Stomach smooth muscle (tissue), 2 donors: ENCODE data around the gene CTTNBP2.
A peak's percentile ranks its signal among the peaks of the same experiment; 100 is the strongest.

Experiments
- H3K27ac ChIP-seq: one replicate; pipeline ENCODE4 v1.7.0; 2013; ENCODE audit warnings: mild to moderate bottlenecking, low read length, inconsistent platforms
- H3K27me3 ChIP-seq, 2 donors: one replicate each; pipeline ENCODE4 v1.7.0; 2013; ENCODE audit warnings: low read length in 2 of 2; ENCODE audit not compliant: insufficient read depth in 2 of 2, control insufficient read depth in 1 of 2
- H3K36me3 ChIP-seq, 2 donors: one replicate each; pipeline ENCODE4 v1.7.0; 2013; ENCODE audit warnings: low read length in 2 of 2; ENCODE audit not compliant: control insufficient read depth in 2 of 2, insufficient read depth in 2 of 2
- H3K4me1 ChIP-seq: one replicate; pipeline ENCODE4 v1.7.0; 2013; ENCODE audit warnings: low read length; ENCODE audit not compliant: control insufficient read depth, insufficient read depth
- H3K4me3 ChIP-seq, 2 donors: one replicate each; pipeline ENCODE4 v1.7.0; 2013; ENCODE audit warnings: low read length in 2 of 2
- H3K9ac ChIP-seq, 2 donors: one replicate each; pipeline ENCODE4 v1.7.0; 2013; ENCODE audit warnings: low read length in 2 of 2, mild to moderate bottlenecking in 1 of 2
- H3K9me3 ChIP-seq, 2 donors: one replicate each; pipeline ENCODE4 v1.7.0; 2013; ENCODE audit warnings: low read length in 2 of 2; ENCODE audit not compliant: control insufficient read depth in 2 of 2
- donor health status: healthy.
- donor health status: Pancreatic carcinoma.

Gene CTTNBP2

DNA sequence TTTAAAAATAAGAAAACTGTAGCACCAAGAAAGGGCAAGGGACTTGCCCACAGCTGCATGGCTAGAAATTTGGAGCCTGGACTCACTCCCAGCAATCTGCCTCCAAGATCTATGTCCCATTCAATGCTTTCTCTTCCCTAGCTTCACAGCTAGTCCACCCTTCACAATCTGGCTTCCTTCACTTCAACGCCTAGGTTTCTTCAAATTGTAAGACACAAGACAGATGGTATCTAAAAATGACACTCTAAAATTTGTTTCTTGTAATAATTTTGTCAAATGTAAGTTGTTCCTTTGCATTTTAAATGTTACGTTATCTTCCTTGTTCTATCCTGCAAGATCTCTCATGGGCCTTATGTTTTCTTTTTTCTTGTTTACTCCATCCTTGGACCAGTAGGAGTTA, 48.6 kb downstream of the CTTNBP2 start:
- Histone ChIP-seq H3K27me3 (no peaks in the 10 kb centered on the region), H3K27ac (no peak overlapping the region)

DNA sequence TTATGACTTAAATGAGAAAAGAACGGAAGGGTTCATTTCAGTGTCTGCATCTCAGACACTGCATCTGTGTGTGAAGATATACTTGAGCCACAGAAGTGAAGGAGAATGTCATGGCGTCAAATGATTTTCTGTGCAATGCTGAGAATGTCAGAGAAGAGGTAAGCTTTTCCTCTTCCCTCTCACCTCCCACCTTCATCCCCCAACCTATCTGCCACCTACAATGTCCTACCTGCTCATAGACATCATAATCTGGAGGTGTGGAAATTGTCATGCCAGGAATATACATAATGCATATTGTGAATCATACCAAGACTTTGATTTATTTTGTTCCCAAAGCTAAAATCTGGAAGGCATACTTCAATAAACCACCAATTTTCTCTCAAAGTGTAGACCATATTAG, 53.7 kb downstream of the CTTNBP2 start:
- H3K36me3 ChIP-seq: no peaks in the 10 kb centered on the region
- H3K9me3 ChIP-seq: no peaks in the 10 kb centered on the region
- no peak overlapping the region for H3K27ac ChIP-seq
- no peak overlapping the region for H3K4me3 ChIP-seq
- no peaks in the 10 kb centered on the region for H3K27me3 ChIP-seq
- no peak overlapping the region for H3K9ac ChIP-seq
- H3K4me1 ChIP-seq: no peaks in the 10 kb centered on the region

More for the DNA sequence above, 48.6 kb downstream of the CTTNBP2 start:
- no peak overlapping the region for H3K9ac ChIP-seq
- H3K4me1 ChIP-seq: peaks cover 5% of the 10 kb centered on the region
- no peaks in the 10 kb centered on the region for H3K36me3 ChIP-seq
- no peak overlapping the region for H3K4me3 ChIP-seq
- H3K9me3 ChIP-seq: no peaks in the 10 kb centered on the region

DNA sequence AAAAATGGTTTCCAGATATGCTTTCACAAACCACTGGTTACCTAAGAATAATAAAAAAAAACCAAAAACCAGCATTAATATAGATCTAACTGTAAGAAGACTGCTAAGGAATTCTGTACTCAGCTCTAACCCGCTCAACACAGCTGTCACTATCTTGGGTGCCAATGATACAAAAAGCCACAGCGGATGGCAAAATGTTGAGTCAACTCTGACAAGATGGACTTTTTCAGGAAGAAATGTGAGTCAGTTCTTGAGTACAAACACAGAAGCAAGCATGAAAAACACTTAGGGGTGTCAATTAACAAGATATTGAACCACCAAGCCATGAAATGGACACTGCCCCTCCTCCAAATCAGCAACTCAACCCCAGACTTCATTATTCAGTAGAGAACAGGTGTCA, 55.0 kb downstream of the CTTNBP2 start:
- H3K9ac ChIP-seq: no peak overlapping the region
- no peaks in the 10 kb centered on the region for H3K4me1 ChIP-seq
- H3K9me3 ChIP-seq: no peaks in the 10 kb centered on the region
- H3K4me3 ChIP-seq: no peak overlapping the region
- H3K36me3 ChIP-seq: no peaks in the 10 kb centered on the region
- no peak overlapping the region for H3K27ac ChIP-seq
- H3K27me3 ChIP-seq: no peaks in the 10 kb centered on the region

DNA sequence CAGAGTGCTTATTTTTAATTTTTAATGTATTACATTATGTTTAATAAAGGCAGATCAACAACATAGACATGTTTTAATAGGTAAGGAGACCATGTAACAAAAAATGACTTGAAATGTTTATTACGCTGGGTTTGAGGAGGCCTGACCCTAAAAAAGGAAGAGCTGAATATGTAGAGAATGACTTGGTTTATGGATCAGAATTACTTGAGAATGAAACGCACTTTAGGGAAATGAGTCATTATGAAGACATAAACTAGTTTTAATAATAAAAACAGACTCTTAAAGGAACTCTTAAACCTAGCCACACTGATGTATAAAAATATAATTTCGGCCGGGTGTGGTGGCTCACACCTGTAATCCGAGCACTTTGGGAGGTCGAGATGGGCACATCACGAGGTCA, 56.5 kb downstream of the CTTNBP2 start:
- H3K9ac ChIP-seq: no peak overlapping the region
- no peak overlapping the region for H3K27ac ChIP-seq
- H3K9me3 ChIP-seq: no peaks in the 10 kb centered on the region
- H3K27me3 ChIP-seq: no peaks in the 10 kb centered on the region
- H3K4me1 ChIP-seq: no peaks in the 10 kb centered on the region
- no peaks in the 10 kb centered on the region for H3K36me3 ChIP-seq
- no peak overlapping the region for H3K4me3 ChIP-seq

DNA sequence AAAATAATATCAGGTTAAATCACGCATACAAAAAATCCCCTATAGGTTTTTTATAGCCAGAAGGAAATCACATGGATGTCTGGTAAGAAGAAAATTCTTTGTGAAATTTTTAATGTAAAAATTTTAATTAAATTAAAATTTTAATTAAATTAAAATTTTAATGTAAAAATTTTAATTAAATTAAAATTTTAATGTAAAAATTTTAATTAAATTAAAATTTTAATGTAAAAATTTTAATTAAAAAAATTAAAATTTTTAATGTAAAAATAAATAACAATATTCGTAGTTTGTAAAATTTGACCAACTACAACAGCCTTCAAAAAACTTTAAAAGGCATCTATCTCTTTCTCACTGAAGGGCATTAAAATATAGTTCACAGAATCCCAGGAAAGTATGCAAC, 61.5 kb downstream of the CTTNBP2 start:
- no peak overlapping the region for H3K27ac ChIP-seq
- no peaks in the 10 kb centered on the region for H3K36me3 ChIP-seq
- H3K9ac ChIP-seq: no peak overlapping the region
- H3K4me3 ChIP-seq: no peak overlapping the region
- peaks cover 5% of the 10 kb centered on the region for H3K4me1 ChIP-seq
- H3K9me3 ChIP-seq: no peaks in the 10 kb centered on the region
- H3K27me3 ChIP-seq: no peaks in the 10 kb centered on the region

DNA sequence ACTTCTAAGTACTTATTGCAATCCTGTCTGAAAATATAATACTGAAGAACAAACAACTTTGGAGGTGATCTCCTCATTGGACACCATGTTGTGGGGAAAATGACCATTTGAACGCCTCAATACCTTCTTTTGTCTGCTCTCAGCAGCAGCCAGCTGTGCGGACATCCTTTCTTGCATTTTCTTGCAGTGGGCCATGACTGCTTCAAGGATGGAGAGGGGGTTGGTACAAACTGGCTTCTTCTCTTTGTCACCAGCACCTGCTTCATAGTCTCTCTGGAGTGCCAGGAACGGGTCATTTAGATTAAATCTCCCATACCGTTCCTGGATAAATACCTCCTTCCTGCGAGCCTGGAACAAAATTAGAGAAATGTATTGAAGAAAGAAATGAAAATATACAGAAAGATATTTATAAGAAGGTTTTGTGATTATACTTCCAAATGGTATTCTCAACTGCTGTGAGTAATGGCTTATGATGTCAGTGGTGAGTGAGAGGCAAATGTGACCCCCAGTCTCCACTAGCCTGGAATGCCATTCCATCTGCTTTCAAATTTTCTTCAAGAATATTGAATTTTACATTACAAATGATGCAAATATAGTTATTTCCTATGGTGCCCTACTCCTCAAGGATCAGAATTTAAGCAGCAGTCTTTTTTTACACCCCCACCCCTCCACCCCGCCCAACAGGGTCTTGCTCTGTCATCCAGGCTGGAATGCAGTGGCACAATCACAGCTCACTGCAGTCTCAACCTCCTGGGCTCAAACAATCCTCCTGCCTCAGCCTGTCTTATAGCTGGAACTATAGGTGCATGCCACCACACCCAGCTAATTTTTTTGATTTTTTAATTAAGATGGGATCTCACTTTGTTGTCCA, 62.4 kb downstream of the CTTNBP2 start:
- Histone ChIP-seq H3K9me3 (no peaks in the 10 kb centered on the region), H3K27me3 (no peaks in the 10 kb centered on the region), H3K4me3 (no peak overlapping the region), H3K27ac (no peak overlapping the region), H3K4me1 (peaks cover 5% of the 10 kb centered on the region), H3K36me3 (no peaks in the 10 kb centered on the region), H3K9ac (no peak overlapping the region)

DNA sequence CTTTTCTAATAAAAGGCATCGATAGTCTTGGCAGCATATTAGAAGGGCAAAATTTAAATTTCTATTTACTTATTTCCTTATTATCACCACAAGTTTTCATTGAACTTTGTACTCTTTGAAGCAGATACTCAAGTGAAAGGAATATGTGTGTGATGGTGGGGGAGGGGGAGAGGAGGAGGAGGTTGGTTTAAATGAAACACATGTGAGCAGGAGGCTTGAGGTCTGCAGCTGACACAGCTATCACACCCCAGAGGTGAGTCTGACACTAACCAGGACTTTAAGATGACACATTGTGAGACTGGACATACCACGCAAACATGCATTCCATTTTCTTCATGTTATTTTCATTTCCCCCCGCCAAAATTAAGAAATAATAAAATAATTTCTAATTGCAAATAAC, 63.3 kb downstream of the CTTNBP2 start:
- Histone ChIP-seq H3K27me3 (no peaks in the 10 kb centered on the region), H3K9me3 (no peaks in the 10 kb centered on the region), H3K27ac (no peak overlapping the region), H3K4me3 (no peak overlapping the region), H3K36me3 (no peaks in the 10 kb centered on the region), H3K4me1 (peaks cover 5% of the 10 kb centered on the region), H3K9ac (no peak overlapping the region)

DNA sequence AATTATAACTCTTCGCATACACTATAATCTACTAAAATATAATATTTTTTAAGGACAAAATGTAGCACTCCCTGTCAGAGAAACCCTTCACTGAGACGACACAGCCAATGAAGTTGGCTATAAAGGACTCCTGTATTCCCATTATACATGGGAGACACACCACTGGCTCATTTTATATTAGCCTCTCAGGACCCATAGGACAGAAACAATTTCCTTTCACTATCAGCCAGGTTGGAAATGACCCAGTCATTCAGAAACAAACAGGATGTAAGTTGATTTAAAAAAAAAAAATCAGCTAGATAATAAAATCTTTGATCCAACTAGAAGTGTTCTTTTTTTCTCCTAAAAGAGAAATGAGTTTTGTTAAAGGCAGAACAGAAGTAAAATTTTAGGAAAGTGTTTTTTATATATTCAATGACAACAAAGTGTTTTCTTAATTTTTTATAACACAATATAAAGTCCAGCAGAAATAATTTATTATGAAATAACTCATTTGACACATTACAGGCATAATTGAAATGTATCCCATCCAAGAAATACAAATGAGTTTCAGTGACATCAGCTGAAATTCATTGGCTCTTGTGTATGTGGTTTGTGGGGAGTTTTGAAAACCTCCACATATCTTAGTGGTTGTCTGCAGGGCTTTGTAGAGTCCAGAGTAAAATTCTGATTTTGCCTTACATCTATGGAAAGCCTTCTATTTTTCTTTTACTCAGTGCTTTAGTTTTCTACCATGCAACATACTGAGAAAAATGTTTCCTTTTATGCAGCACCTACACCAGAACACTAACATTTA, 64.1 kb downstream of the CTTNBP2 start:
- no peaks in the 10 kb centered on the region for H3K9me3 ChIP-seq
- no peaks in the 10 kb centered on the region for H3K36me3 ChIP-seq
- no peak overlapping the region for H3K4me3 ChIP-seq
- H3K27me3 ChIP-seq: no peaks in the 10 kb centered on the region
- H3K4me1 ChIP-seq: peaks cover 5% of the 10 kb centered on the region
- no peak overlapping the region for H3K27ac ChIP-seq
- H3K9ac ChIP-seq: no peak overlapping the region

DNA sequence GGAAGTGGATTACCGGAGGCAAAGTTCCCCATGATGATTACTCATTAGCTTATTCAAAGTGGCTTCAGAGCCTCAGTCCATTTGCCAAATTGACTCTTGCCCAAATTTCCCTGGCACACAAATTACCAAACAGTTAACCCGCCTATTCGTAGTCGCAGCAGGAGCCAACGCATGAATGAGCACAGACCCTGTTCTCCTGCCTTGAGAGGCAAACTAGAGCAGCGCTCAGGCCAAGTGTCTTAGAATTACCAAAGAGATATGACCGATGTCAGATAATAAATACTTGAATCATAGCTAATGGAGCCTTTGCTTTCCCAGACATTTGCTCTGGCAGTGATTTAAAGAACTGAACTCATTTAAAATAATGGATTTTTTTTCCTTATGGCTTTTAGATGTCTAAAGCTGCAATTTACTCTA, 64.9 kb downstream of the CTTNBP2 start:
- Histone ChIP-seq H3K36me3 (no peaks in the 10 kb centered on the region), H3K9ac (no peak overlapping the region), H3K4me1 (peaks cover 5% of the 10 kb centered on the region), H3K27ac (no peak overlapping the region), H3K27me3 (no peaks in the 10 kb centered on the region), H3K4me3 (peak overlapping the region in 1 of 2 donors; percentile 29), H3K9me3 (no peaks in the 10 kb centered on the region)

DNA sequence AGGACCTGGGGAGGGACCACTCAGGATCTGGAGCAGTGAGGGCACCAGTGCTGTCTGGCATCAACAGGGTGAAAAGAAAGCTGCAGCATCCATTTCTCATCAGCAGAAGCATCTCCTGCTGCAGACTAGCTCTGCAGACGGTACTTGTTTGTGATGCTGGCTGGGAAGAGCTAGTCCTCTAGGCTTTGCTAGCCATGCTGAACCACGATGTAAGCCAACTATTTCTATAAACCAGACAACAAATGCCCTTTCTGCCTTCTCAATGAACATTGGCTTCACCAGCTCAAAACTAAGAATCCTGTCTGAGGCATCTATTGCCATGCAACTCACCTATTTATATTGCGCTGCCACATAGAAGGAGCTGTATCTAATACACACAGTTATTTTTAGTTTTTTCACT, 65.6 kb downstream of the CTTNBP2 start:
- H3K36me3 ChIP-seq: no peaks in the 10 kb centered on the region
- peaks cover 5% of the 10 kb centered on the region for H3K4me1 ChIP-seq
- H3K4me3 ChIP-seq: no peak overlapping the region
- no peaks in the 10 kb centered on the region for H3K9me3 ChIP-seq
- H3K27me3 ChIP-seq: no peaks in the 10 kb centered on the region
- H3K9ac ChIP-seq: no peak overlapping the region
- H3K27ac ChIP-seq: no peak overlapping the region

DNA sequence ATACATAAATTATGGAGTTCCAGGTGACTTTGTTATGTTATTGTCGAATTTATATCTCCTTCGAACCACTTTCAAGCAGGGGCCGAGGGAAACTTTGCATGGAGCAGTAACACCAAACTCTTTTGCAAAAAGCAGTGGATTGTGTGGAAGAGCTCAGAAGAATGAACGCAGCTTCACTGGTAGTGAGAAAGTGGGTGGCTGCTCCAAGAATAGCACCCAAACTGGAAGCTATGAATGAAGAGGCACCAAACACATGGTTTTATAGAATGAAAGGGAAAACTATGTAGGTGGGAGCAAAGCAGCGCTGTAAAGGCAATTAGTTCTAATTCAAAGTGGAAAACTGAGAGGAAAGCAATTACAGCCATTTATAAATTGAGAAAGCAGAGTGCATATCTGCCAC, 67.2 kb downstream of the CTTNBP2 start:
- Histone ChIP-seq H3K4me3 (no peak overlapping the region), H3K27me3 (no peaks in the 10 kb centered on the region), H3K27ac (no peak overlapping the region), H3K9me3 (no peaks in the 10 kb centered on the region), H3K4me1 (peaks cover 5% of the 10 kb centered on the region), H3K36me3 (no peaks in the 10 kb centered on the region), H3K9ac (no peak overlapping the region)
